ENCODE data around the gene ZNF385B.

The ZNF385B gene

GRCh38 chr2:179758636-179759035, 102.8 kb downstream of the ZNF385B start:
- Histone ChIP-seq H3K27me3 (replicated peaks; ENCODE audit: insufficient read depth, low read length) (no peaks in the 10 kb centered on the region), H4K20me1 (ENCODE audit: insufficient read depth, low read length) (no peaks in the 10 kb centered on the region), H3K79me2 (ENCODE audit: low read length) (no peaks in the 10 kb centered on the region), H3K36me3 (replicated peaks; ENCODE audit: insufficient read depth, low read length) (no peaks in the 10 kb centered on the region), H3K4me1 (ENCODE audit: low read length) (no peaks in the 10 kb centered on the region), H3F3A (ENCODE audit: insufficient read depth, low read length) (no peaks in the 10 kb centered on the region), H3K9me2 (replicated peaks; ENCODE audit: insufficient read depth, low read length) (no peaks in the 10 kb centered on the region), H3K27ac (ENCODE audit: low read length) (no peak overlapping the region), H3K9ac (ENCODE audit: low read length) (no peak overlapping the region), H3K9me3 (replicated peaks; ENCODE audit: insufficient read depth, low read length) (no peaks in the 10 kb centered on the region), H3K4me2 (ENCODE audit: low read depth, low read length) (no peak overlapping the region), H3K4me3 (ENCODE audit: low read length) (no peak overlapping the region), H2AFZ (ENCODE audit: low read length) (no peak overlapping the region)
- DNase-seq: no peak
- no peak for TF ChIP-seq CTCF (IDR thresholded peaks at IDR 0.05; ENCODE audit: low read length)
- TF ChIP-seq EZH2phosphoT487 (IDR thresholded peaks at IDR 0.05; ENCODE audit: low read length): no peak
- no peak for TF ChIP-seq EZH2 (optimal IDR thresholded peaks at IDR 0.05; ENCODE audit: low read depth, low read length)

GRCh38 chr2:179751163-179751809, 110.1 kb downstream of the ZNF385B start:
- H2AFZ ChIP-seq (ENCODE audit: low read length): no peak overlapping the region
- H3K4me1 ChIP-seq (ENCODE audit: low read length): no peaks in the 10 kb centered on the region
- H3K4me3 ChIP-seq (ENCODE audit: low read length): no peak overlapping the region
- no peaks in the 10 kb centered on the region for H3K79me2 ChIP-seq (ENCODE audit: low read length)
- no peak overlapping the region for H3K4me2 ChIP-seq (ENCODE audit: low read depth, low read length)
- no peaks in the 10 kb centered on the region for H3F3A ChIP-seq (ENCODE audit: insufficient read depth, low read length)
- no peak overlapping the region for H3K27ac ChIP-seq (ENCODE audit: low read length)
- no peaks in the 10 kb centered on the region for H3K36me3 ChIP-seq (replicated peaks; ENCODE audit: insufficient read depth, low read length)
- H3K27me3 ChIP-seq (replicated peaks; ENCODE audit: insufficient read depth, low read length): no peaks in the 10 kb centered on the region
- peak; percentile 18 for DNase-seq
- no peak overlapping the region for H3K9ac ChIP-seq (ENCODE audit: low read length)
- H3K9me3 ChIP-seq (replicated peaks; ENCODE audit: insufficient read depth, low read length): no peaks in the 10 kb centered on the region
- no peaks in the 10 kb centered on the region for H4K20me1 ChIP-seq (ENCODE audit: insufficient read depth, low read length)
- H3K9me2 ChIP-seq (replicated peaks; ENCODE audit: insufficient read depth, low read length): no peaks in the 10 kb centered on the region
- TF ChIP-seq EZH2 (optimal IDR thresholded peaks at IDR 0.05; ENCODE audit: low read depth, low read length) (no peak), CTCF (IDR thresholded peaks at IDR 0.05; ENCODE audit: low read length) (peak; percentile 64)

GRCh38 chr2:179749210-179749609, 112.2 kb downstream of the ZNF385B start:
- Histone ChIP-seq H3K27ac (ENCODE audit: low read length) (no peak overlapping the region), H3K4me2 (ENCODE audit: low read depth, low read length) (no peak overlapping the region), H3F3A (ENCODE audit: insufficient read depth, low read length) (no peaks in the 10 kb centered on the region), H3K27me3 (replicated peaks; ENCODE audit: insufficient read depth, low read length) (no peaks in the 10 kb centered on the region), H4K20me1 (ENCODE audit: insufficient read depth, low read length) (no peaks in the 10 kb centered on the region), H3K4me3 (ENCODE audit: low read length) (no peak overlapping the region), H3K9me2 (replicated peaks; ENCODE audit: insufficient read depth, low read length) (no peaks in the 10 kb centered on the region), H2AFZ (ENCODE audit: low read length) (no peak overlapping the region), H3K4me1 (ENCODE audit: low read length) (no peaks in the 10 kb centered on the region), H3K9me3 (replicated peaks; ENCODE audit: insufficient read depth, low read length) (no peaks in the 10 kb centered on the region), H3K79me2 (ENCODE audit: low read length) (no peaks in the 10 kb centered on the region), H3K9ac (ENCODE audit: low read length) (no peak overlapping the region), H3K36me3 (replicated peaks; ENCODE audit: insufficient read depth, low read length) (no peaks in the 10 kb centered on the region)
- DNase-seq: no peak
- TF ChIP-seq EZH2phosphoT487 (IDR thresholded peaks at IDR 0.05; ENCODE audit: low read length): no peak
- no peak for TF ChIP-seq EZH2 (optimal IDR thresholded peaks at IDR 0.05; ENCODE audit: low read depth, low read length)
- no peak for TF ChIP-seq CTCF (IDR thresholded peaks at IDR 0.05; ENCODE audit: low read length)

Data from MM.1S (cell line).